Placental pericyte (primary cell): ENCODE results near the gene HADHB. TPM values are rescaled to one million over a fixed set of nuclear protein-coding genes. Genes with fewer than 3 reads are reported as not detected.

ENCODE experiments used
- total RNA-seq: library from RNA; depleted of rRNA; stranded (reverse); fragments of >200 nt; gene quantifications from 2 replicates; pipeline ENCODE4 v1.2.3, GENCODE V29; 2012

HADHB gene
- total RNA-seq, result 75.4 and 88.6 TPM in 2 replicates

GRCh38 chr2:26244309-26245230 is at the start of gene HADHB, which contains the start of gene HADHA:
Gene HADHB (plus strand): TSS chr2:26244939. CDS start chr2:26254255, 9,316 bp downstream.
Gene HADHA (minus strand): TSS chr2:26244632. CDS start chr2:26244596, 36 bp downstream.

Other genes with a start within 250 kb of the HADHB start
- gene RAB10, start 210.9 kb upstream of the HADHB start, total RNA-seq, result 132 and 225 TPM in 2 replicates
- gene GAREM2, start 71.9 kb upstream of the HADHB start, total RNA-seq, result 1.3 TPM in 2 replicates
- 115 and 143 TPM in 2 replicates for gene HADHA, start 307 bp upstream of the HADHB start, total RNA-seq
- gene SELENOI, start 101.2 kb downstream of the HADHB start, total RNA-seq, result 17.9 and 34.6 TPM in 2 replicates
- gene ADGRF3, start 101.8 kb downstream of the HADHB start, total RNA-seq, result under 0.01 TPM in 2 replicates
- not detected in 2 replicates for gene DRC1, start 157.0 kb downstream of the HADHB start, total RNA-seq
- gene OTOF, start 233.2 kb downstream of the HADHB start, total RNA-seq, result 0.14 TPM in 1 of 2 replicates, not detected in the other